Common myeloid progenitor, CD34-positive (primary cell): ENCODE data around the gene KAT7.
A peak's percentile ranks its signal among the peaks of the same experiment; 100 is the strongest.
"Not testable (repeated sequence)": the region's sequence is repeated elsewhere in the genome, so short reads cannot be mapped to it uniquely, and the experiment has no call there.

ENCODE experiments used
- CTCF ChIA-PET: fragments of 350-600 bp; sonication (Branson Sonifier 250); formaldehyde crosslinking; loops from one replicate; lab custom pipeline; 2021; ENCODE audit warnings: antibody characterized with exemption; lab: Charles Lee
- POLR2A ChIA-PET: fragments of 350-600 bp; sonication (Branson Sonifier 250); formaldehyde crosslinking; loops from one replicate; lab custom pipeline; 2021; ENCODE audit warnings: antibody characterized with exemption; lab: Charles Lee
- DNase-seq, 3 donors: peaks; one replicate each; pipeline versions ENCODE4 v3.0.0 to v3.0.0-alpha.2; 2013
- H3K27ac ChIP-seq, 2 experiments: 1 replicate in 1 of 2; 2 replicates in 1 of 2; pipeline ENCODE4 v1.7.0; 2013; ENCODE audit warnings: inconsistent platforms in 2 of 2, low read length in 2 of 2, mild to moderate bottlenecking in 2 of 2, low read depth in 1 of 2, moderate library complexity in 1 of 2; ENCODE audit not compliant: severe bottlenecking in 2 of 2, insufficient read depth in 1 of 2, poor library complexity in 1 of 2
- H3K27me3 ChIP-seq, 5 experiments: replicated peaks in 2 of 5; 1 replicate in 3 of 5; 2 replicates in 2 of 5; pipeline versions ENCODE4 v1.6.1 to v1.7.0; 2013; ENCODE audit warnings: low read length in 4 of 5, mild to moderate bottlenecking in 2 of 5, moderate library complexity in 2 of 5, inconsistent platforms in 1 of 5; ENCODE audit not compliant: insufficient read depth in 5 of 5, control insufficient read depth in 4 of 5
- H3K36me3 ChIP-seq, 4 experiments: 1 replicate in 2 of 4; 2 replicates in 2 of 4; pipeline versions ENCODE4 v1.6.1 to v1.7.0; 2013; ENCODE audit warnings: low read length in 3 of 4, control low read depth in 1 of 4, mild to moderate bottlenecking in 1 of 4; ENCODE audit not compliant: control insufficient read depth in 4 of 4, insufficient read depth in 4 of 4
- H3K4me1 ChIP-seq, 4 experiments: 1 replicate in 3 of 4; 2 replicates in 1 of 4; pipeline versions ENCODE4 v1.6.1 to v1.7.1; 2013; ENCODE audit warnings: low read length in 3 of 4, mild to moderate bottlenecking in 3 of 4, control low read depth in 1 of 4, inconsistent platforms in 1 of 4, moderate library complexity in 1 of 4; ENCODE audit not compliant: control insufficient read depth in 4 of 4, insufficient read depth in 4 of 4; ENCODE audit errors: control extremely low read depth in 1 of 4
- H3K4me3 ChIP-seq, 7 experiments: 1 replicate in 4 of 7; 2 replicates in 3 of 7; pipeline versions ENCODE4 v1.5.1 to v1.7.0; 2013; ENCODE audit warnings: mild to moderate bottlenecking in 7 of 7, low read length in 6 of 7, moderate library complexity in 6 of 7, inconsistent platforms in 2 of 7, low read depth in 2 of 7, control low read depth in 1 of 7; ENCODE audit not compliant: insufficient read depth in 4 of 7, control insufficient read depth in 1 of 7; ENCODE audit errors: extremely low read depth in 1 of 7
- H3K9me3 ChIP-seq, 5 experiments: 1 replicate in 4 of 5; 2 replicates in 1 of 5; pipeline versions ENCODE4 v1.6.1 to v1.7.1; 2013; ENCODE audit warnings: low read length in 4 of 5, mild to moderate bottlenecking in 2 of 5, inconsistent platforms in 1 of 5, low read depth in 1 of 5, moderate library complexity in 1 of 5; ENCODE audit not compliant: control insufficient read depth in 4 of 5, insufficient read depth in 2 of 5; ENCODE audit errors: control extremely low read depth in 1 of 5
- WGBS: methylation state at CpG from one replicate; pipeline ENCODE4 v1.1.5; 2013; ENCODE audit not compliant: insufficient coverage; 5-methylcytosine and 5-hydroxymethylcytosine counted together

KAT7 gene

DNA sequence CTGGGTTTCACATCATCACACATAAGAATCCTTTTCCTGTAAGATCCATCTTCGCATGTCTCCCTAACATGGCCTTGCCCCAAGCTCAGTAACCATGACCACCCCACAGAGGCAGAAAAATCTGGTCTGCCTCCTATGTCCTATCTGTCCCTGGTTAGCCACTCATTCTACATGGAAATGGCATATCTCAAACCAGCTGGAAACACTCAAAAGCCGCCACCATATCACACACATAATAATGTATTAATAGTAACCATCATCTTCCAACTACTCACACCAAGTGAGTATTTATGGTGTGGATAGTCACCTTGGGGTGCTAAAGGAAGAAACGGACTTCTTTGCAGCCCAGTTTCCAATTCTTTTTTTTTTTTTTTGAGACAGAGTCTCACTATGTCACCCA is 36.0 kb upstream of the KAT7 start:
- no peak for DNase-seq
- WGBS = 89% methylated on average over 1 of the region's 3 CpGs
- peak overlapping the region in 1 of 7 experiments; percentile 23 for H3K4me3 ChIP-seq
- no peaks in the 10 kb centered on the region for H3K27me3 ChIP-seq
- H3K4me1 ChIP-seq = peaks cover 18 to 92% (median 54%) of the 10 kb centered on the region in 4 experiments
- POLR2A ChIA-PET = interaction anchor here (1.1 to 13.5 kb wide), 3 partner anchors 10 to 36 kb away, joined by 4 to 201 read pairs (median 28); partner anchors contain the start of genes FAM117A and KAT7
- peaks cover 0 to 54% (median 23%) of the 10 kb centered on the region in 4 experiments for H3K36me3 ChIP-seq
- no peaks in the 10 kb centered on the region for H3K9me3 ChIP-seq
- CTCF ChIA-PET = interaction anchor here (0.8 to 2.1 kb wide), 8 partner anchors 9 to 643 kb away, joined by 3 to 9 read pairs (median 4); no protein-coding TSS in a partner anchor
- H3K27ac ChIP-seq = peak overlapping the region; percentile 27 to 68

GRCh38 chr17:49753959-49754391 is 34.5 kb upstream of the KAT7 start:
- Histone ChIP-seq H3K36me3 (peaks cover 0 to 57% (median 26%) of the 10 kb centered on the region in 4 experiments), H3K27me3 (no peaks in the 10 kb centered on the region), H3K4me1 (peaks cover 7 to 87% (median 47%) of the 10 kb centered on the region in 4 experiments), H3K27ac (peak overlapping the region in 1 of 2 experiments; percentile 68), H3K9me3 (no peaks in the 10 kb centered on the region), H3K4me3 (no peak overlapping the region)
- CTCF ChIA-PET = interaction anchor here (1.2 kb wide), 1 partner anchor 55 kb away, joined by 3 read pairs; no protein-coding TSS in a partner anchor
- POLR2A ChIA-PET = interaction anchor here (3.2 to 13.5 kb wide), 2 partner anchors 9 to 14 kb away, joined by 28 to 201 read pairs; partner anchors contain the start of gene FAM117A
- WGBS = 64% methylated on average over 5 of the region's 8 CpGs
- no peak for DNase-seq

DNA sequence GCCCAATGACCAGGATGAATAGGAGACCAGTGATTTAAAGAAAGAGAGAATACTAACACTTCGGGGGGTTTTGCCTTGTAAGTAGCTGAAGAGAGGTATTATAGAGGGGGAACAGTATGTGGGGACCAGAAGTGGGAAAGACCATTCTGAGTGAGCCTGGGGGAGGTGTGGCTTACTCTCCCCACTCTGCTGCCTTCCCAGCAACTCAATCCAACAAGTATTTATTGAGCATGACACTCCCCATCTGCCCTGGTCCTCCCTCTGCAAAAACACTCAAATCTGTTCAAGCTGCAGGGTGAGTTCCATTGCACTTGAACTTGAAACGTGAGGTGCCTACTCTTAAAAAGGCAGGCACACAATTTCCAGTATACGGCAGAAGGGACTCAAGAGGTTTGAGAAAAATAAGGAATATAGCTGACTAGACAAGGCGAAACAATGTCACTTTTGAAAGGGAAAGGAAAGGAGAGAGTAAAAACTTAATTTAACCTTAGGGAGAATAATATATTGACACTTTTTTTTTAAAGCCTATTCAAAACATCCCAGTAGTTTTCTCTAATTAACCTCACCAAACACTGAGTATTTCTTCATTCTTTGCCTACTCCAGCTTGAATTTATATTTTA is 32.7 kb upstream of the KAT7 start:
- Histone ChIP-seq H3K36me3 (peaks cover 3 to 68% (median 34%) of the 10 kb centered on the region in 4 experiments), H3K27me3 (no peaks in the 10 kb centered on the region), H3K4me3 (peak overlapping the region in 2 of 7 experiments; percentile 51 to 54), H3K27ac (peak overlapping the region; percentile 50 to 79), H3K4me1 (peaks cover 7 to 88% (median 53%) of the 10 kb centered on the region in 4 experiments), H3K9me3 (no peaks in the 10 kb centered on the region)
- CTCF ChIA-PET = interaction anchor here (0.7 to 10.7 kb wide), 5 partner anchors 7 to 188 kb away, joined by 3 to 73 read pairs (median 4); no protein-coding TSS in a partner anchor
- DNase-seq = no peak
- POLR2A ChIA-PET = interaction anchor here (0.7 to 13.5 kb wide), 4 partner anchors 8 to 431 kb away, joined by 3 to 201 read pairs (median 4); no protein-coding TSS in a partner anchor
- WGBS = 88% methylated on average over 3 of the region's 4 CpGs

- H3K4me3 ChIP-seq = peak overlapping the region in 3 of 7 experiments; percentile 38 to 54 (median 51)
- ChIA-PET POLR2A (interaction anchor here (0.7 to 13.5 kb wide), 3 partner anchors 16 to 432 kb away, joined by 3 to 201 read pairs (median 4); no protein-coding TSS in a partner anchor), CTCF (interaction anchor here (0.7 to 10.7 kb wide), 6 partner anchors 8 to 189 kb away, joined by 3 to 73 read pairs (median 4); partner anchors contain the start of gene SLC35B1)
- H3K27ac ChIP-seq = peak overlapping the region; percentile 36 to 79
- 90% methylated on average over 2 of the region's 9 CpGs for WGBS
- no peaks in the 10 kb centered on the region for H3K9me3 ChIP-seq
- peaks cover 14 to 90% (median 55%) of the 10 kb centered on the region in 4 experiments for H3K4me1 ChIP-seq
- peaks cover 3 to 68% (median 36%) of the 10 kb centered on the region in 4 experiments for H3K36me3 ChIP-seq
- DNase-seq = no peak
- H3K27me3 ChIP-seq = no peaks in the 10 kb centered on the region
Observed at GRCh38 chr17:49756323-49757150, 31.9 kb upstream of the KAT7 start.

- no peaks in the 10 kb centered on the region for H3K27me3 ChIP-seq
- H3K4me3 ChIP-seq = peak overlapping the region in 4 of 7 experiments; percentile 15 to 54 (median 34)
- H3K27ac ChIP-seq = peak overlapping the region; percentile 36 to 79
- peaks cover 3 to 69% (median 37%) of the 10 kb centered on the region in 4 experiments for H3K36me3 ChIP-seq
- ChIA-PET POLR2A (interaction anchor here (0.8 to 13.5 kb wide), 4 partner anchors 9 to 49 kb away, joined by 3 to 201 read pairs (median 6); partner anchors contain the start of gene SLC35B1), CTCF (interaction anchor here (0.7 to 10.7 kb wide), 6 partner anchors 9 to 349 kb away, joined by 3 to 73 read pairs (median 4); no protein-coding TSS in a partner anchor)
- DNase-seq = no peak
- 82% methylated on average over 4 of the region's 6 CpGs for WGBS
- H3K9me3 ChIP-seq = no peaks in the 10 kb centered on the region
- peaks cover 22 to 92% (median 57%) of the 10 kb centered on the region in 4 experiments for H3K4me1 ChIP-seq
Observed at GRCh38 chr17:49757151-49757777, 31.2 kb upstream of the KAT7 start.

DNA sequence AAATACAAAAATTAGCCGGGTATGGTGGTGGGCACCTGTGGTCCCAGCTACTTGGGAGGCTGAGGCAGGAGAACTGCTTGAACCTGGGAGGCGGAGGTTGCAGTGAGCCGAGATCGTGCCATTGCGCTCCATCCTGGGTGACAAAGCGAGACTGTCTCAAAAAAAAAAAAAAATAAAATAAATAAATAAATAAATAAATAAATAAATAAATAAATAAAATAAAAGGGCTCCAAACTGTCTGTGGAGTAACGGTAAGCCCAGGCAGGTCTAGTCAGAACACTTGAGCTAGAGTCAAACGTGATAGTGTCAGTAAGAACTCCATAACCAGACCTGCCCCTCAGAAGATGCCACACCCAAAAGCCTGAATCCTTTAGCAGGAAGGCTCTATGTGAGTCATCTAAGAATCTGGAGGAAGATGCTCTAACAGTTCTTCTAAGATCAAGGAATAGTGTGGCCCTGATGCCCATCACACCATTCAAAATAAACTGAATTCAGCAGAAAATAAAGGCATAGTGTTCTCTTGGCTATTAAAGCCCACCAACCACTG is 29.9 kb upstream of the KAT7 start:
- 79% methylated on average over 2 of the region's 8 CpGs for WGBS
- not testable (repeated sequence) for H3K9me3 ChIP-seq, DNase-seq, H3K27me3 ChIP-seq
- CTCF ChIA-PET = interaction anchor here (1.0 to 10.7 kb wide), 6 partner anchors 10 to 54 kb away, joined by 3 to 73 read pairs (median 4); no protein-coding TSS in a partner anchor
- POLR2A ChIA-PET = interaction anchor here (1.1 to 13.5 kb wide), 3 partner anchors 10 to 30 kb away, joined by 3 to 201 read pairs (median 8); partner anchors contain the start of gene KAT7
- H3K27ac ChIP-seq = peak overlapping the region in 1 of 2 experiments; percentile 59
- H3K4me1 ChIP-seq = peaks cover 33 to 84% (median 53%) of the 10 kb centered on the region in 4 experiments
- H3K4me3 ChIP-seq = peak overlapping the region in 4 of 7 experiments; percentile 91 to 99 (median 97)
- H3K36me3 ChIP-seq = peaks cover 3 to 73% (median 37%) of the 10 kb centered on the region in 4 experiments
